GM06990 (cell line): Measurements from ENCODE around the gene ERC1.

Experiments
- DNase-seq: peaks from one replicate; pipeline ENCODE4 v3.0.0-alpha.2; 2011; ENCODE audit not compliant: insufficient read length; ENCODE audit errors: extremely low read depth
- H3K27me3 ChIP-seq: replicated peaks from 2 replicates; pipeline ENCODE4 v1.6.0; 2011; ENCODE audit warnings: low read length; ENCODE audit not compliant: control insufficient read depth, insufficient read depth
- H3K36me3 ChIP-seq: 2 replicates; pipeline ENCODE4 v1.5.1; 2011; ENCODE audit warnings: low read length; ENCODE audit not compliant: control insufficient read depth, insufficient read depth
- H3K4me3 ChIP-seq: replicated peaks from 2 replicates; pipeline ENCODE4 v1.5.1; 2011; ENCODE audit warnings: low read depth, mild to moderate bottlenecking, control low read depth, low read length
- CTCF ChIP-seq: IDR thresholded peaks from 2 replicates; pipeline ENCODE4 v1.5.1; 2011; ENCODE audit warnings: low read length, control low read depth, mild to moderate bottlenecking, inconsistent platforms; ENCODE audit not compliant: insufficient read depth, poor library complexity, severe bottlenecking

ERC1 gene

GRCh38 chr12:1034243-1034642 is 43.2 kb downstream of the ERC1 start:
- no peak for TF ChIP-seq CTCF
- no peak for DNase-seq
- no peaks in the 10 kb centered on the region for H3K27me3 ChIP-seq
- H3K36me3 ChIP-seq: no peaks in the 10 kb centered on the region
- H3K4me3 ChIP-seq: no peak overlapping the region

- Histone ChIP-seq H3K27me3 (no peaks in the 10 kb centered on the region), H3K4me3 (no peak overlapping the region), H3K36me3 (no peaks in the 10 kb centered on the region)
- TF ChIP-seq CTCF: no peak
- no peak for DNase-seq
These were observed 43.9 kb downstream of the ERC1 start for GRCh38 chr12:1034751-1035457.

GRCh38 chr12:1041478-1041877 is 50.5 kb downstream of the ERC1 start:
- H3K27me3 ChIP-seq: no peaks in the 10 kb centered on the region
- H3K36me3 ChIP-seq: no peaks in the 10 kb centered on the region
- DNase-seq: no peak
- TF ChIP-seq CTCF: no peak
- H3K4me3 ChIP-seq: no peak overlapping the region

- TF ChIP-seq CTCF: no peak
- Histone ChIP-seq H3K36me3 (no peaks in the 10 kb centered on the region), H3K4me3 (no peak overlapping the region), H3K27me3 (no peaks in the 10 kb centered on the region)
- DNase-seq: no peak
These were observed 53.2 kb downstream of the ERC1 start for GRCh38 chr12:1044199-1044598.

- Histone ChIP-seq H3K36me3 (no peaks in the 10 kb centered on the region), H3K27me3 (no peaks in the 10 kb centered on the region), H3K4me3 (no peak overlapping the region)
- TF ChIP-seq CTCF: no peak
- DNase-seq: no peak
These were observed 53.7 kb downstream of the ERC1 start for GRCh38 chr12:1044696-1045095.

GRCh38 chr12:1046727-1047126 is 55.7 kb downstream of the ERC1 start:
- H3K27me3 ChIP-seq: no peaks in the 10 kb centered on the region
- no peaks in the 10 kb centered on the region for H3K36me3 ChIP-seq
- H3K4me3 ChIP-seq: no peak overlapping the region
- TF ChIP-seq CTCF: no peak
- DNase-seq: no peak
